ENCODE results near the gene ZMIZ1.

The ZMIZ1 gene

GRCh38 chr10:79249186-79250121 lies 180.7 kb downstream of the ZMIZ1 start:
- no peaks in the 10 kb centered on the region for H3K36me3 ChIP-seq (ENCODE audit: control insufficient read depth in 2 of 2, insufficient read depth in 2 of 2, low read length in 2 of 2)
- H3K27me3 ChIP-seq (ENCODE audit: control insufficient read depth in 2 of 2, insufficient read depth in 2 of 2, low read length in 2 of 2), result no peaks in the 10 kb centered on the region
- no peaks in the 10 kb centered on the region for H3K9me3 ChIP-seq (ENCODE audit: control insufficient read depth in 2 of 2, low read length in 2 of 2)
- peak overlapping the region in 1 of 2 donors; percentile 27 for H3K9ac ChIP-seq (ENCODE audit: low read depth in 1 of 2, low read length in 2 of 2)
- peak overlapping the region in 1 of 2 donors; percentile 22 for H3K4me3 ChIP-seq (ENCODE audit: low read length in 2 of 2)
- peaks cover 44 to 63% of the 10 kb centered on the region in 2 donors for H3K4me1 ChIP-seq (ENCODE audit: control insufficient read depth in 2 of 2, insufficient read depth in 2 of 2, low read length in 2 of 2)
- peak overlapping the region; percentile 71 to 83 for H3K27ac ChIP-seq (ENCODE audit: low read depth in 2 of 2, low read length in 2 of 2)

DNA sequence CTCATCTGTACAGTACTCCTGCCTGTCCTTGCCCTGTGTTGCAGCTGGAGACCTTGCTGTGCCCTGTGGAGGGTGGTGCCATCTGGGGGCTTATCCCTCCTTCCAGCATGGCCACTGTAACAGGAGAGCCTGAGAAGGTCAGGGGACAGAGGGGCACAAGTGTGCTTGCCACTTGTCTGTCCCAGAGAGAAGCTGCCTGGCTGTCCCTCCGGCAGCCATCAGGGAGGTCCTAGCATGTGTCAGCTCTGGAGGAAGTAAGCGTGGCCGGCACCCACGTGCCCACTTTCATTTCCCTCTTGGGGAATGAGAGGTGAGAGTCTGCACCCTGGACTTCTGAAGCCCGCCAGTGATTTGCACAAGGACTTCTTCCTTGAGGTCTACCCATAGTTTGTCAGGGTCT lies 181.5 kb downstream of the ZMIZ1 start:
- no peaks in the 10 kb centered on the region for H3K27me3 ChIP-seq (ENCODE audit: control insufficient read depth in 2 of 2, insufficient read depth in 2 of 2, low read length in 2 of 2)
- H3K36me3 ChIP-seq (ENCODE audit: control insufficient read depth in 2 of 2, insufficient read depth in 2 of 2, low read length in 2 of 2), result no peaks in the 10 kb centered on the region
- peak overlapping the region in 1 of 2 donors; percentile 14 for H3K9ac ChIP-seq (ENCODE audit: low read depth in 1 of 2, low read length in 2 of 2)
- H3K9me3 ChIP-seq (ENCODE audit: control insufficient read depth in 2 of 2, low read length in 2 of 2), result no peaks in the 10 kb centered on the region
- H3K4me1 ChIP-seq (ENCODE audit: control insufficient read depth in 2 of 2, insufficient read depth in 2 of 2, low read length in 2 of 2), result peaks cover 42 to 56% of the 10 kb centered on the region in 2 donors
- H3K27ac ChIP-seq (ENCODE audit: low read depth in 2 of 2, low read length in 2 of 2), result peak overlapping the region; percentile 71 to 83
- peak overlapping the region in 1 of 2 donors; percentile 22 for H3K4me3 ChIP-seq (ENCODE audit: low read length in 2 of 2)

DNA sequence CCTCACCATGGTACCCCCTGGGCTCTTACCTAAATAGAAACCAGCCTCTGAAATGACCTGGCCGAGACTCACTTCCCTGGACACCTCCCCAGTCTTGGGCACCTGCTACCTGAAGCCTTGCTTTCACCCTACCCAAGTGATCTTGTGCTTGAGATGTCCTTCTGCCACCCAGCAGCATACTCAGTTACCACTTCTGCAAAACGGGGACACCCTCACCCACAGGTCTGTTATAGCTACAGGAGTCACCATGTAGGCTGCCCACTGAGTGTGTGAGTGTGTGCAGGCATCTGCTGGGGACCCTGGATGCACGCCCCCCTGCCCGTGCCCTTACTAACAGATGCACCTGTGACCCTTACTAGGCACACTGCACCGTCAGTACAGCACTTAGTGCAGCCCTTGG lies 183.7 kb downstream of the ZMIZ1 start:
- Histone ChIP-seq H3K27me3 (ENCODE audit: control insufficient read depth in 2 of 2, insufficient read depth in 2 of 2, low read length in 2 of 2) (no peaks in the 10 kb centered on the region), H3K27ac (ENCODE audit: low read depth in 2 of 2, low read length in 2 of 2) (no peak overlapping the region), H3K9ac (ENCODE audit: low read depth in 1 of 2, low read length in 2 of 2) (no peak overlapping the region), H3K4me3 (ENCODE audit: low read length in 2 of 2) (no peak overlapping the region), H3K4me1 (ENCODE audit: control insufficient read depth in 2 of 2, insufficient read depth in 2 of 2, low read length in 2 of 2) (peaks cover 21 to 38% of the 10 kb centered on the region in 2 donors), H3K36me3 (ENCODE audit: control insufficient read depth in 2 of 2, insufficient read depth in 2 of 2, low read length in 2 of 2) (peaks cover 4 to 10% of the 10 kb centered on the region in 2 donors), H3K9me3 (ENCODE audit: control insufficient read depth in 2 of 2, low read length in 2 of 2) (no peaks in the 10 kb centered on the region)

GRCh38 chr10:79252971-79253370 lies 184.2 kb downstream of the ZMIZ1 start:
- H3K36me3 ChIP-seq (ENCODE audit: control insufficient read depth in 2 of 2, insufficient read depth in 2 of 2, low read length in 2 of 2), result peaks cover 4 to 12% of the 10 kb centered on the region in 2 donors

DNA sequence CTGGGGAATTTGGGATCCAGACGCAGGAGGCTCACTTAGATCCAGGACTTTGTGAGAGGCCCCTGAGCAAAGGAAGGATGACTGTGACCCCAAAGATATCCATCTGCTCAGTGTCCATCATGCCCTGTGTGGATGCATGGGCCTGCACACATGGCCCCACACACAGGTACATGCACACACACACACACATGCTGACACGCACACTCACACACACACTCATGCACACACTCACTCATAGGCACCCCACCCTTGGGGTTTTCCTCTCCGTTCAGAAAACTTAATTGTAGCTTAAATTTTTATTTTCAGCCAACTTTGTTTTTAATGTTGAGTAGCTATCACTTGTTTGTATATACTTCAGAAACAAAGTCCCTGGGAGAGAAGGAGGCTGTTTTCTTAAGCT lies 184.9 kb downstream of the ZMIZ1 start:
- no peak overlapping the region for H3K4me3 ChIP-seq (ENCODE audit: low read length in 2 of 2)
- no peaks in the 10 kb centered on the region for H3K27me3 ChIP-seq (ENCODE audit: control insufficient read depth in 2 of 2, insufficient read depth in 2 of 2, low read length in 2 of 2)
- H3K4me1 ChIP-seq (ENCODE audit: control insufficient read depth in 2 of 2, insufficient read depth in 2 of 2, low read length in 2 of 2), result peaks cover 11 to 27% of the 10 kb centered on the region in 2 donors
- no peaks in the 10 kb centered on the region for H3K9me3 ChIP-seq (ENCODE audit: control insufficient read depth in 2 of 2, low read length in 2 of 2)
- H3K9ac ChIP-seq (ENCODE audit: low read depth in 1 of 2, low read length in 2 of 2), result no peak overlapping the region
- peaks cover 4 to 12% of the 10 kb centered on the region in 2 donors for H3K36me3 ChIP-seq (ENCODE audit: control insufficient read depth in 2 of 2, insufficient read depth in 2 of 2, low read length in 2 of 2)
- no peak overlapping the region for H3K27ac ChIP-seq (ENCODE audit: low read depth in 2 of 2, low read length in 2 of 2)

More at GRCh38 chr10:79252971-79253370, 184.2 kb downstream of the ZMIZ1 start:
- no peaks in the 10 kb centered on the region for H3K27me3 ChIP-seq (ENCODE audit: control insufficient read depth in 2 of 2, insufficient read depth in 2 of 2, low read length in 2 of 2)
- H3K4me3 ChIP-seq (ENCODE audit: low read length in 2 of 2), result no peak overlapping the region
- no peaks in the 10 kb centered on the region for H3K9me3 ChIP-seq (ENCODE audit: control insufficient read depth in 2 of 2, low read length in 2 of 2)
- H3K27ac ChIP-seq (ENCODE audit: low read depth in 2 of 2, low read length in 2 of 2), result no peak overlapping the region
- H3K4me1 ChIP-seq (ENCODE audit: control insufficient read depth in 2 of 2, insufficient read depth in 2 of 2, low read length in 2 of 2), result peaks cover 17 to 33% of the 10 kb centered on the region in 2 donors
- no peak overlapping the region for H3K9ac ChIP-seq (ENCODE audit: low read depth in 1 of 2, low read length in 2 of 2)

- Histone ChIP-seq H3K27me3 (ENCODE audit: control insufficient read depth in 2 of 2, insufficient read depth in 2 of 2, low read length in 2 of 2) (no peaks in the 10 kb centered on the region), H3K4me3 (ENCODE audit: low read length in 2 of 2) (no peak overlapping the region), H3K9me3 (ENCODE audit: control insufficient read depth in 2 of 2, low read length in 2 of 2) (no peaks in the 10 kb centered on the region), H3K36me3 (ENCODE audit: control insufficient read depth in 2 of 2, insufficient read depth in 2 of 2, low read length in 2 of 2) (peaks cover 4 to 12% of the 10 kb centered on the region in 2 donors), H3K27ac (ENCODE audit: low read depth in 2 of 2, low read length in 2 of 2) (peak overlapping the region in 1 of 2 donors; percentile 48), H3K9ac (ENCODE audit: low read depth in 1 of 2, low read length in 2 of 2) (no peak overlapping the region), H3K4me1 (ENCODE audit: control insufficient read depth in 2 of 2, insufficient read depth in 2 of 2, low read length in 2 of 2) (peaks cover 10 to 20% of the 10 kb centered on the region in 2 donors)
Observed at GRCh38 chr10:79254333-79255006, 185.7 kb downstream of the ZMIZ1 start.

GRCh38 chr10:79255007-79255507 lies 186.3 kb downstream of the ZMIZ1 start:
- H3K27ac ChIP-seq (ENCODE audit: low read depth in 2 of 2, low read length in 2 of 2), result peak overlapping the region in 1 of 2 donors; percentile 52

GRCh38 chr10:79256264-79256806 lies 187.6 kb downstream of the ZMIZ1 start:
- peaks cover 4 to 12% of the 10 kb centered on the region in 2 donors for H3K36me3 ChIP-seq (ENCODE audit: control insufficient read depth in 2 of 2, insufficient read depth in 2 of 2, low read length in 2 of 2)
- no peak overlapping the region for H3K27ac ChIP-seq (ENCODE audit: low read depth in 2 of 2, low read length in 2 of 2)
- H3K27me3 ChIP-seq (ENCODE audit: control insufficient read depth in 2 of 2, insufficient read depth in 2 of 2, low read length in 2 of 2), result no peaks in the 10 kb centered on the region
- no peak overlapping the region for H3K9ac ChIP-seq (ENCODE audit: low read depth in 1 of 2, low read length in 2 of 2)
- H3K4me3 ChIP-seq (ENCODE audit: low read length in 2 of 2), result no peak overlapping the region
- peaks cover 8 to 19% of the 10 kb centered on the region in 2 donors for H3K4me1 ChIP-seq (ENCODE audit: control insufficient read depth in 2 of 2, insufficient read depth in 2 of 2, low read length in 2 of 2)
- no peaks in the 10 kb centered on the region for H3K9me3 ChIP-seq (ENCODE audit: control insufficient read depth in 2 of 2, low read length in 2 of 2)

More at GRCh38 chr10:79255007-79255507, 186.3 kb downstream of the ZMIZ1 start:
- H3K4me3 ChIP-seq (ENCODE audit: low read length in 2 of 2), result no peak overlapping the region
- peaks cover 4 to 12% of the 10 kb centered on the region in 2 donors for H3K36me3 ChIP-seq (ENCODE audit: control insufficient read depth in 2 of 2, insufficient read depth in 2 of 2, low read length in 2 of 2)
- H3K4me1 ChIP-seq (ENCODE audit: control insufficient read depth in 2 of 2, insufficient read depth in 2 of 2, low read length in 2 of 2), result peaks cover 10 to 19% of the 10 kb centered on the region in 2 donors
- H3K9ac ChIP-seq (ENCODE audit: low read depth in 1 of 2, low read length in 2 of 2), result no peak overlapping the region
- no peaks in the 10 kb centered on the region for H3K9me3 ChIP-seq (ENCODE audit: control insufficient read depth in 2 of 2, low read length in 2 of 2)
- H3K27me3 ChIP-seq (ENCODE audit: control insufficient read depth in 2 of 2, insufficient read depth in 2 of 2, low read length in 2 of 2), result no peaks in the 10 kb centered on the region

- peaks cover 4 to 25% of the 10 kb centered on the region in 2 donors for H3K36me3 ChIP-seq (ENCODE audit: control insufficient read depth in 2 of 2, insufficient read depth in 2 of 2, low read length in 2 of 2)
- peaks cover 8 to 21% of the 10 kb centered on the region in 2 donors for H3K4me1 ChIP-seq (ENCODE audit: control insufficient read depth in 2 of 2, insufficient read depth in 2 of 2, low read length in 2 of 2)
- H3K27ac ChIP-seq (ENCODE audit: low read depth in 2 of 2, low read length in 2 of 2), result no peak overlapping the region
Observed at GRCh38 chr10:79258894-79259293, 190.1 kb downstream of the ZMIZ1 start.

More at GRCh38 chr10:79258894-79259293, 190.1 kb downstream of the ZMIZ1 start:
- H3K4me3 ChIP-seq (ENCODE audit: low read length in 2 of 2), result no peak overlapping the region
- no peak overlapping the region for H3K9ac ChIP-seq (ENCODE audit: low read depth in 1 of 2, low read length in 2 of 2)
- H3K27me3 ChIP-seq (ENCODE audit: control insufficient read depth in 2 of 2, insufficient read depth in 2 of 2, low read length in 2 of 2), result no peaks in the 10 kb centered on the region
- no peaks in the 10 kb centered on the region for H3K9me3 ChIP-seq (ENCODE audit: control insufficient read depth in 2 of 2, low read length in 2 of 2)

Data from mucosa of rectum (tissue), 2 donors.